Mucosa of descending colon (tissue), 3 donors: ENCODE measurements around the gene UBE2G1. TPM values are rescaled to one million over a fixed set of nuclear protein-coding genes. Genes with fewer than 3 reads are reported as not detected.
"Not testable (repeated sequence)": the region's sequence is repeated elsewhere in the genome, so short reads cannot be mapped to it uniquely, and the experiment has no call there.

Experiments
- ATAC-seq: fragments of 200-7000 bp; cut with Tn5 transposase; one replicate; pipeline ENCODE4 v1.9.1; 2020; ENCODE audit warnings: mild to moderate bottlenecking, moderate library complexity
- DNase-seq, 3 donors: peaks; one replicate each; pipeline ENCODE4 v3.0.0-alpha.2; 2020
- H3K36me3 ChIP-seq: fragments of 200-600 bp; one replicate; pipeline ENCODE4 v1.8.0; 2021; ENCODE audit warnings: low read depth, mild to moderate bottlenecking
- H3K4me1 ChIP-seq: fragments of 200-600 bp; one replicate; pipeline ENCODE4 v1.8.0; 2021; ENCODE audit warnings: low read depth, mild to moderate bottlenecking
- H3K4me3 ChIP-seq: fragments of 200-600 bp; one replicate; pipeline ENCODE4 v1.8.0; 2021; ENCODE audit warnings: mild to moderate bottlenecking
- H3K9me3 ChIP-seq: fragments of 200-600 bp; one replicate; pipeline ENCODE4 v1.8.0; 2021; ENCODE audit warnings: mild to moderate bottlenecking
- CTCF ChIP-seq: fragments of 200-600 bp; IDR thresholded peaks from one replicate; pipeline ENCODE4 v1.8.0; 2022; ENCODE audit warnings: antibody characterized with exemption, mild to moderate bottlenecking
- intact Hi-C, 2 donors: fragments of 100-400 bp; cut with DNase I in 1 of 2; cut with micrococcal nuclease in 1 of 2; formaldehyde crosslinking; loops; one replicate each; pipeline versions ENCODE4 v1.11.0 to v1.11.1; 2022; cut with DNase I, micrococcal nuclease
- total RNA-seq, 3 donors: library from RNA; stranded (reverse); fragmentation: NEBNext Ultra II Directional in 2 of 3; extraction: Animal tissue kit (Norgen Biotek cat#: 25700) in 2 of 3; gene quantifications; one replicate each; pipeline versions ENCODE4 v1.2.1 to v1.2.4, GENCODE V29; 2021 to 2023
- donor health status: DM: no; HTN: no; CAD: no; lungs with moderate emphysema.
- donor health status: DM: no; HTN: no; CAD: no.
- donor health status: DM: no; HTN: yes; CAD: no.

UBE2G1 gene
- total RNA-seq, 3 donors from 2014 or later = 51.9 to 103 (median 56.7) TPM

- Histone ChIP-seq H3K9me3 (no peaks in the 10 kb centered on the region), H3K4me1 (no peaks in the 10 kb centered on the region), H3K36me3 (no peaks in the 10 kb centered on the region), H3K4me3 (no peak overlapping the region)
- intact Hi-C loops = no loop called here
- ATAC-seq (no peak), DNase-seq (peak in 1 of 3 donors; percentile 20)
- TF ChIP-seq CTCF = no peak
These were observed 15.5 kb upstream of the UBE2G1 start for GRCh38 chr17:4381690-4382671.

GRCh38 chr17:4378626-4379025, 12.2 kb upstream of the UBE2G1 start:
- ATAC-seq = no peak
- DNase-seq = no peak
- H3K4me1 ChIP-seq = no peaks in the 10 kb centered on the region
- no peak for TF ChIP-seq CTCF
- no peaks in the 10 kb centered on the region for H3K9me3 ChIP-seq
- H3K4me3 ChIP-seq = no peak overlapping the region
- no peaks in the 10 kb centered on the region for H3K36me3 ChIP-seq
- intact Hi-C loops = no loop called here

- H3K4me3 ChIP-seq, H3K36me3 ChIP-seq, H3K4me1 ChIP-seq, H3K9me3 ChIP-seq, intact Hi-C loops: not testable (repeated sequence)
- DNase-seq (peak in 1 of 3 donors; percentile 6), ATAC-seq (peak; percentile 14)
These were observed 10.8 kb upstream of the UBE2G1 start for GRCh38 chr17:4377247-4377646.

GRCh38 chr17:4375796-4376440, 9.4 kb upstream of the UBE2G1 start:
- H3K4me3 ChIP-seq, H3K4me1 ChIP-seq, intact Hi-C loops, H3K9me3 ChIP-seq, ATAC-seq, H3K36me3 ChIP-seq: not testable (repeated sequence)
- DNase-seq = peak in 1 of 3 donors; percentile 11

- H3K9me3 ChIP-seq = no peaks in the 10 kb centered on the region
- DNase-seq = peak in 1 of 3 donors; percentile 45
- H3K4me1 ChIP-seq = no peaks in the 10 kb centered on the region
- no peak overlapping the region for H3K4me3 ChIP-seq
- peak; percentile 80 for ATAC-seq
- H3K36me3 ChIP-seq = no peaks in the 10 kb centered on the region
- no peak for TF ChIP-seq CTCF
- intact Hi-C loops = no loop called here
These were observed 8.7 kb upstream of the UBE2G1 start for GRCh38 chr17:4375039-4375748.

GRCh38 chr17:4369557-4370230, 3.2 kb upstream of the UBE2G1 start:
- intact Hi-C loops = no loop called here
- no peak for TF ChIP-seq CTCF

More at GRCh38 chr17:4369557-4370230, 3.2 kb upstream of the UBE2G1 start:
- Histone ChIP-seq H3K36me3 (peaks cover 4% of the 10 kb centered on the region), H3K9me3 (no peaks in the 10 kb centered on the region), H3K4me1 (peaks cover 4% of the 10 kb centered on the region), H3K4me3 (no peak overlapping the region)
- ATAC-seq (no peak), DNase-seq (peak in 1 of 3 donors; percentile 26)
